ENCODE measurements around the gene DOCK2. TPM values are rescaled to one million over a fixed set of nuclear protein-coding genes. Genes with fewer than 3 reads are reported as not detected.

The DOCK2 gene
- polyA plus RNA-seq, 1 of the 3 experiments (the other 2 are of a cell fraction) = 3.8 TPM

GRCh38 chr5:169803077-169803981 is 166.3 kb downstream of the DOCK2 start (continued):
- peak; percentile 60; the same call in 1 of the 2 replicates for TF ChIP-seq REST (IDR thresholded peaks at IDR 0.05; ENCODE audit: low read depth, low read length)
- TF ChIP-seq GABPA (IDR thresholded peaks at IDR 0.05; ENCODE audit: low read depth) = peak; percentile 45; the same call in 1 of the 2 replicates
- TF ChIP-seq MXI1 (IDR thresholded peaks at IDR 0.05; ENCODE audit: low read depth, low read length) = 0 out of 2 replicates have a peak, but pooled peaks have one; percentile 15
- peak; percentile 82 for TF ChIP-seq RXRA (IDR thresholded peaks at IDR 0.05; ENCODE audit: borderline replicate concordance, low read depth)
- TF ChIP-seq, protein P1, sequence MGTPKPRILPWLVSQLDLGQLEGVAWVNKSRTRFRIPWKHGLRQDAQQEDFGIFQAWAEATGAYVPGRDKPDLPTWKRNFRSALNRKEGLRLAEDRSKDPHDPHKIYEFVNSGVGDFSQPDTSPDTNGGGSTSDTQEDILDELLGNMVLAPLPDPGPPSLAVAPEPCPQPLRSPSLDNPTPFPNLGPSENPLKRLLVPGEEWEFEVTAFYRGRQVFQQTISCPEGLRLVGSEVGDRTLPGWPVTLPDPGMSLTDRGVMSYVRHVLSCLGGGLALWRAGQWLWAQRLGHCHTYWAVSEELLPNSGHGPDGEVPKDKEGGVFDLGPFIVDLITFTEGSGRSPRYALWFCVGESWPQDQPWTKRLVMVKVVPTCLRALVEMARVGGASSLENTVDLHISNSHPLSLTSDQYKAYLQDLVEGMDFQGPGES (IDR thresholded peaks at IDR 0.05; ENCODE audit: low read depth, low read length) = no peak
- peak; percentile 74; the same call in 1 of the 2 replicates for TF ChIP-seq MEF2A (IDR thresholded peaks at IDR 0.05; ENCODE audit: borderline replicate concordance, low read depth)
- TF ChIP-seq ELF1 (IDR thresholded peaks at IDR 0.05) = peak; percentile 36; the same call in 1 of the 2 replicates
- peak; percentile 67 for TF ChIP-seq GATA2 (CRISPR knock-in tag; IDR thresholded peaks at IDR 0.05)
- peak; percentile 97 for TF ChIP-seq PBX3 (IDR thresholded peaks at IDR 0.05)
- TF ChIP-seq TAF1 (IDR thresholded peaks at IDR 0.05; ENCODE audit: borderline replicate concordance, low read depth, low read length) = peak; percentile 44; the same call in 1 of the 2 replicates
- peak; percentile 22; the same call in 1 of the 2 replicates for TF ChIP-seq YY1 (IDR thresholded peaks at IDR 0.05; ENCODE audit: low read depth)
- peak; percentile 89 for TF ChIP-seq FOSL2 (IDR thresholded peaks at IDR 0.05; ENCODE audit: borderline replicate concordance, low read depth)
- TF ChIP-seq USF1 (IDR thresholded peaks at IDR 0.05; ENCODE audit: borderline replicate concordance, low read depth) = no peak
- peak; percentile 96 for TF ChIP-seq JUND (IDR thresholded peaks at IDR 0.05)
- TF ChIP-seq, protein P2, sequence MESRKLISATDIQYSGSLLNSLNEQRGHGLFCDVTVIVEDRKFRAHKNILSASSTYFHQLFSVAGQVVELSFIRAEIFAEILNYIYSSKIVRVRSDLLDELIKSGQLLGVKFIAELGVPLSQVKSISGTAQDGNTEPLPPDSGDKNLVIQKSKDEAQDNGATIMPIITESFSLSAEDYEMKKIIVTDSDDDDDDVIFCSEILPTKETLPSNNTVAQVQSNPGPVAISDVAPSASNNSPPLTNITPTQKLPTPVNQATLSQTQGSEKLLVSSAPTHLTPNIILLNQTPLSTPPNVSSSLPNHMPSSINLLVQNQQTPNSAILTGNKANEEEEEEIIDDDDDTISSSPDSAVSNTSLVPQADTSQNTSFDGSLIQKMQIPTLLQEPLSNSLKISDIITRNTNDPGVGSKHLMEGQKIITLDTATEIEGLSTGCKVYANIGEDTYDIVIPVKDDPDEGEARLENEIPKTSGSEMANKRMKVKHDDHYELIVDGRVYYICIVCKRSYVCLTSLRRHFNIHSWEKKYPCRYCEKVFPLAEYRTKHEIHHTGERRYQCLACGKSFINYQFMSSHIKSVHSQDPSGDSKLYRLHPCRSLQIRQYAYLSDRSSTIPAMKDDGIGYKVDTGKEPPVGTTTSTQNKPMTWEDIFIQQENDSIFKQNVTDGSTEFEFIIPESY (IDR thresholded peaks at IDR 0.05; ENCODE audit: borderline replicate concordance, low read depth) = peak; percentile 83
- TF ChIP-seq EP300 (IDR thresholded peaks at IDR 0.05; ENCODE audit: borderline replicate concordance in 1 of 2, low read depth in 1 of 2, low read length in 1 of 2) = peak; percentile 82 to 96

Data from SK-N-SH (cell line).